LHCN-M2 (cell line): ENCODE results near the gene INTS6. TPM values are rescaled to one million over a fixed set of nuclear protein-coding genes. Genes with fewer than 3 reads are reported as not detected.

Source experiments
- DNase-seq: peaks from one replicate; pipeline ENCODE4 v3.0.0-alpha.2; 2012; ENCODE audit warnings: low read depth
- total RNA-seq: library from RNA; depleted of rRNA; stranded (reverse); fragments of >200 nt; gene quantifications from 2 replicates; pipeline ENCODE4 v1.2.3, GENCODE V29; 2014

INTS6 gene
- total RNA-seq, 1 experiment from 2014 or later, result 37.1 TPM

DNA sequence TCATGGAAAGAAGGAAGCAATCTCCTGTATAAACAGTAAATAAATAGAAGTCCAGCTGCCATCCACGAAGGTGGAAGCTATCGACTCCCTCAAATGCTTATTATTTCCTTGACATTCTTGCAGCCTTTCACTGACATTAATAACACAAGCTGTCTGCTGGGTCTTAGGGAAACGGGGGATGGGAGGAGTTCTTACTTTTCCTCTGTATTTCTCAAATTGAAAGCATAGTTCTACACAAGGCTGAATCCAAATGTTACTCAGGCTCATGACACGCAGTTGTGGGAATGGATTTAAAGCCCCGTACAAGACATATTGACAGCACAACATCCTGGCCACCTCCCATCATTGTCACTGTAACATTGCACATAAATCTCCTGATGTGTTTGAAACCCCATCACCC lies 109.4 kb downstream of the INTS6 start:
- no peak for DNase-seq

- DNase-seq, result peak; percentile 48
These were observed 110.1 kb downstream of the INTS6 start for GRCh38 chr13:51342706-51343105.

DNA sequence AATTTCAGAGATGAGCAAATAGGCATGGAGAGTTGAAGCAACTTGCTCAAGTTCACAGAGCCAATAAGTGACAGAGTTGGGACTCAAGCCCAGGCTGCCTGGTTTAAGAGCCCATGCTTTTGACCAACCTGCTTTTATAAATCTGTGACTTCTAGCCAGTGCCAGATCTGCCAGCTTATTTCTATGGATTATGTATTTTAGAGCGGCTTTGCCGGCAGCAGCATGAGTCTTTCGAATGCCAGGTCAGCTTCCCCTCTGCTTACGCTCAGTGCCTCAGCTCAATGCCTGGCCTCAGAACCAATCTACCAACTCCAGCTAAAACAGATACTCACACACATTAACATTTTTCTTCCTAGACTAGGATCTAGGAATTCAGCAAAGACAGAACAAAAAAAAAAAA lies 111.0 kb downstream of the INTS6 start:
- no peak for DNase-seq

DNA sequence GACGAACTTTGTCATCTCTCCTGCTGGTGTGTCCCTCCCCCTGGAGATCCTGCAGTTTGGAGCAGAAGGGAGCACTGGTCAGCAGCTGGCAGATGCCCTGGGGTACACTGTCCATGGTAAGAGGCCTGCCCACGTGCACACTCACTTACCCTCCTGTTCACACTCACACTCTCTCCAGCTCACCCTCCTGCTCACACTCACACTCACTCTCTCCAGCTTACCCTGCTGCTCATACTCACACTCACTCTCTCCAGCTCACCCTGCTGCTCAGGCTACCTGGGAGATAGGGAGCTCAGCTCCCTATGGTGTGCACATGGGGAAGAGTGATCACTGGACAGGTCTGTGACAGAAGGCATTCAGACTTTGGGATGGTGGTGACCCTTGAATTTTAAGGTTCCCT lies 111.6 kb downstream of the INTS6 start:
- no peak for DNase-seq

DNA sequence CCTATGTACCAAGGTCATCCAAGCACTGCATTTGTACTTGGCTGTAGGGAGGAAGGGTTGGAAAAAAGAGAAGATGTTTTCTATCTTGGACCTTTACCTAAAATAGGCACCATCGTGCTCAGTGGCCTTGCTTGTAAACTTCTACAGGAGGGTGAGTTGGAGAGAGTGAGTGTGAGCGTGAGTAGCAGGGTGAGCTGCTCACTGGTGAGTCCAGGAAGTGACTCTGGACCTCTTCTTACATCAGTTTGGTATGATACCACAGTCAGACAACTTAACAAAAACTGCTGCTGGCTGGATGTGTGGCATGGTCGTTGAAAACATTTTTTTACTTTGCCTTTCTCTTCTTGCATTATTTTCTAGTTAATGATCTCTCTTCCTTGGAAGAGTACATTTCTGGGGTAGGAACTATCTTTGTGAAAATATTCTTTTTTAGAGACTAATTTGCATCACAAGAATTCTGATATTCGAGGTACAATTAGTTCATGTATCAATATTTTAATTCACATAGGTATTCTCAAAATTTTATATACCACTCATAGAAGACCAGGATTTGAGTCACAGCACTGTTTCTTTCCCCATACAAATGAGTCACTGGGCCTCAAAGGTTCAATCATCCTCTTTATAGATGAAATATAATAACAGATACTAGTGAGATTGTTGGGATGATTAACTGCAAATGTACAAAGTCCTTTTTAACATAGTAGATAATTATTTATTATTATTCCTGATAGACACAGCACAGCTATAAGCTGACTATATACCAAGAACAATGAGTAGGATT lies 112.7 kb downstream of the INTS6 start:
- DNase-seq, result no peak

DNA sequence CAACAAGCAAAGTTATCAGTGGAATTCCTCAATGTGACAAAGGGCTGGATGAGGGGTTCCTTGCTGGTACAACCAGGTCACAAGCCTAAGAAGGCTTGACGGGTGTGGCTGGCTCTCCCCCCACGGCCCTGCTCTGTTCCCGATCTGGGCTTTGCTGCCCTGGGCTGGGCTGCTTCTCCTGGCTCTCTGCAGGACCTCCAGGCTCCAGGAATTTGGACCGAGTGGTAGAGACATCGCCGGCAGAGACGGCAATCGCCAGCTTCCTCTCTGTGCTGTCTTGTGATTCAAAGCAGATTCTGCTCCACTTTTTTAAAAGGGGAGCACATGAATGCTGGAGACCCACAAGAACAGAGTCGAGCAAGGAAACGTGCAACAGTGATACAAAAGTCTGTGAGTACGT lies 113.5 kb downstream of the INTS6 start, which contains the start of gene SERPINE3:
SERPINE3 (plus strand) TSS at position 338 of the 400 bp plus-strand sequence. CDS start 1,401 bp downstream, outside the sequence.
- no peak for DNase-seq

DNA sequence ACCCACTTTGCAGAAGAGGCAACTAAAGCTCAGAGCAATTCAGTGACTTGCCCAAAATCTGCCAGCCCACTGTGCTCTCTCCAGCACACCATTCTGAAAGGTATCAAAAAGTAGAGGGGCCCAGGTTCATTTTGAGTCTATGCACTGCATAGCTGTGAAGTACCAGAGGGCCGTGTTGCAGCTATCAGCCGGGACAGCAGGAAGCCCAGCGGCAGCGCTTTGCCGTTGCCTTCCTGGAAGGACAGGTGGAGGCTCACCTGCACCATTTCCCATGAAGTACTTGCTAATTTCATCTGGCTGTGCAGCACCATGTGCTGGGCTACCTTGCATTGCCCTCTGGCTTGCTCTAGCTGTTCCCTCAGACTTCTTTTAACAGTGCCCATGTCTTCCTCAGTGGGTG lies 116.1 kb downstream of the INTS6 start:
- DNase-seq, result no peak

DNA sequence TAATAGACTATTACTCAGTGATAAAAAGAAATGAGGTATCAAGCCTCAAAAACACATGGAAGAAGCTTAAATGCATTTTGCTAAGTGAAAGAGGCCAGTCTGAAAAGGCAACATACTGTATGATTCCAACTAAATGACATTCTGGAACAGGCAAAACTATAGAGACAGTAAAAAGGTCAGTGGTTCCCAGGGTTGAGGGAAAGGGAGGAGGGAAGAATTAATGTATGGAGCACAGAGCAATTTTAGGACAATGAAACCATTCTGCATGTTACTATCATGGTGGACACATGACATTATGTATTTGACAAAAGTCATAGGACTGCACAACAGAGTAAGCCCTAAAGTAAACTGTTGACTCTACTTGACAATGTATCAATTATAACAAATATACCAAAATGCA lies 119.0 kb downstream of the INTS6 start:
- no peak for DNase-seq

DNA sequence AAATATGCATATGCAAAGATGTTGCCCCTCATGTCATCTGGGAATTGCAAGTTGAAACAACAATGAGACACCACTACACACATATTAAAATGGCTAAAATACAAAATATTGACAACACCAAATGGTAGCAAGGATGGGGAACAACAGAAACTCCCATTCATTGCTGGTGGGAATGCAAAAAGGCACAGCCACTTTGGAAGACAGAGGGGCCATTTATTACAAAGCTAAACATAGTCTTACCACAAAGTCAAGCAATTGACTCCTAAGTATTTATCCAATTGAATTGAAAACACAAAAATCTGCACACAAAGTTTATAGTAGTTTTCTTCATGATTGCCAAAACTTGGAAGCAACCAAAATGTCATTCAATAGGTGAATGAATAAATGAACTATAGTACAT lies 119.4 kb downstream of the INTS6 start:
- DNase-seq, result no peak

- DNase-seq, result no peak
These were observed 120.1 kb downstream of the INTS6 start for GRCh38 chr13:51332566-51333361.

DNA sequence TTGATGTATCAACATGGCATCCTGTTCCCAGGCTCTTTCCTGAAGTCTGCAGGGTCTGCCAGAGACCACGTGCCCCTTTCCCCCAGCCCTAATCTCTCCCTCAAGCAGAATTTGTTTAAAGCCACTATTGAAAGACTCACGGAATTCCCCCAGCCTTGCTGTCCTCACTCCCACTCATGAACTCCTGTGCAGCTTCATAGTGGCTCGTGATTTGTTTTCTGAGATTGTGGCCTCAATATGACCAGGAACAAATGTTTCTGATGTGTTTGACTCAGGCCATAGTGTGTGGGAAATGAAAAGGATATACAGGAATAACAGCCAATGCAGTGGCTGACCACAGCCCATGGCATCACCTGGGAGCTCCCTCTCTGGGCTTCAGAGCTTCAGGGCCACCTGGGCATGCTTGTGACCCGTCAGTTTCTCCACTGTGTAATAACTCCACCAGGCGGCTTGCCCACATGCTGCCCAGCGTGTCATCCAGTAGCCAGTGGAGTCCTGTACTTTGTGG lies 121.4 kb downstream of the INTS6 start:
- DNase-seq, result peak; percentile 32

DNA sequence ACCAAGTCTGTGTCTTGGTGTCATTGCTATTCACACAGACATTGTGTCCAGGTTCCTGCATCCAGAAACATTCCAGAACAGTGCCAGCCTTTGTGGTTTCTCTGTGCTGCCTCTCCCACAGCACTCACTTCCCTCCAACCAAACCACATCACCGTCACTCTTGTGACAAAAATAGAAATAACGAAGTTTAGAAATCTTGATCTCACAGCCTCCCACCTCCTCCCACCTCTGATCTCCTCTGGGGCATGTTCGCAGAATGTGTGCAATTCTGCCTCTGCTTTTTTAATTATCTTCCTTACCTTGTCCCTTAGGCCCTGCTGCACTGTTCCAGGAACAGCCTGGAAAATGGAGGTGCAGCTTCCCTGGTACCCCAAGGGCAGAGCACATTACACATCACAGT lies 122.0 kb downstream of the INTS6 start:
- peak; percentile 74 for DNase-seq

GRCh38 chr13:51329606-51330005 lies 123.2 kb downstream of the INTS6 start:
- DNase-seq, result no peak

DNA sequence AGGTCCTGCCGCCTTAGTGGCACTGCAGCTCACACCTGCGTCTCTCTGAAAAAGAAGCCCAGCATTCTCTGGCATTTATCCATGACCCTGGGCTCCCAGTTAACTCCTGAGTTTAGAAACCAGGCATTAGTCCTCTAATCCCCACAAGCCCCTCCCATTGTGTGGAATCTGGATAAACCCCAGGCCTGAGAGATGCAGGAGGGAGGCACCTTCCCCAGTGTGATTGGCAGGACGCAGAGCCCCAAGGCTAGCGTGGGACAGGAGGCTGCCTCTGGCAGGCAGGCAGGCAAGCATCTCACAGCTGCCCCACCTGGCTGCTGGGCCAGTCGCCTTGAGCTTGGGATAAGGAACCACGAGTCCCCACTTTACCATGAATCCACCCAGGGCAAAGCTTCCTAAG lies 124.3 kb downstream of the INTS6 start:
- DNase-seq, result no peak

DNA sequence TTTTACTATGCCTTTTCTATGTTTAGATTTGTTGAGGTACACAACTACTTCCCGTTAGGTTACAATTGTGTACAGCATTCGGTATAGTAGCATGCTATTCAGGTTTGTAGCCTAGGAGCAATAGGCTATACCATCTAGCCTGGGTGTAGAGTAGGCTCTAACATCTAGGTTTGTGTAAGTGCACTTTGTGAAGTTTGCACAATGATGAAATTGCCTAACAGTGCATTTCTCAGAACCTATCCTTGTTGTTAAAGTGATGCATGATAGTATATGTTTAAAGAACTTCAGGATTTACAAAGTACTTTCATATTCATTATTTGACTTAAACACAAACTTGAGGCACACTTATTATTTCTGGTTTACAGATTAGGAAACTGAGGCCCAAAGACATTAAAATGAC lies 124.9 kb downstream of the INTS6 start:
- DNase-seq, result no peak

DNA sequence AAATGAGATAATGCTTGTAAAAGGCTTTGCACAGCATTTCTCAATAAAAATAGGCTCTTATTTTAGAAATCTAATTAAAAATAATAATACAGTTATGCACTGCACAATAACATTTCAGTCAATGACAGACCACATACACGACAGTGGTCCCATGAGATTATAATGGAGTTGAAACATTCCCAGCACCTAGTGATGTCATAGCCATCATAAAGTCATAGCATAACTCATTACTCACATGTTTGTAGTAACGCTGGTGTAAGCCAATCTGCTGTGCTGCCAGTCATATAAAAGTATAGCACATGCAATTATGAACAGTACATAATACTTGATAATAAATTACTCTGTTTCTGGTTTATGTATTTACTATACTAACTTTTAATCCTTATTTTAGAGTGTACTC lies 126.1 kb downstream of the INTS6 start:
- no peak for DNase-seq

DNA sequence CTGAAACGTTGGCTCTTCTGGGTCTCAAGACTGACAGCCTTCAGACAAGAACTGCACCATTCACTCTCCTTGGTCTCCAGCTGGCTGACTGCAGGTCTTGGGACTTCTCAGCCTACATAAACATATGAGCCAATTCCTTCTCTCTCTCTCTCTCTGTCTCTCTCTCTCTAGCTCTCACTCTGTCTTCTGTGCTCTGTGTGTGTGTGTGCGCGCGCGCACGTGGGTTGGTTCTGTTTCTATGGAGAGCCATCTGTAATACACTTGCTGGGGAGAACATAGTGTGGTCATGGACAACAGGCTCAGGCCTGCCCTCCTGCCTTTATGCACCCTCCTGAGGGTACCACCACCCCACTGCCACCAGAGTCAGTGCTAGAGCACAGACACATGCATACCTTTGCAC lies 127.0 kb downstream of the INTS6 start:
- no peak for DNase-seq

DNA sequence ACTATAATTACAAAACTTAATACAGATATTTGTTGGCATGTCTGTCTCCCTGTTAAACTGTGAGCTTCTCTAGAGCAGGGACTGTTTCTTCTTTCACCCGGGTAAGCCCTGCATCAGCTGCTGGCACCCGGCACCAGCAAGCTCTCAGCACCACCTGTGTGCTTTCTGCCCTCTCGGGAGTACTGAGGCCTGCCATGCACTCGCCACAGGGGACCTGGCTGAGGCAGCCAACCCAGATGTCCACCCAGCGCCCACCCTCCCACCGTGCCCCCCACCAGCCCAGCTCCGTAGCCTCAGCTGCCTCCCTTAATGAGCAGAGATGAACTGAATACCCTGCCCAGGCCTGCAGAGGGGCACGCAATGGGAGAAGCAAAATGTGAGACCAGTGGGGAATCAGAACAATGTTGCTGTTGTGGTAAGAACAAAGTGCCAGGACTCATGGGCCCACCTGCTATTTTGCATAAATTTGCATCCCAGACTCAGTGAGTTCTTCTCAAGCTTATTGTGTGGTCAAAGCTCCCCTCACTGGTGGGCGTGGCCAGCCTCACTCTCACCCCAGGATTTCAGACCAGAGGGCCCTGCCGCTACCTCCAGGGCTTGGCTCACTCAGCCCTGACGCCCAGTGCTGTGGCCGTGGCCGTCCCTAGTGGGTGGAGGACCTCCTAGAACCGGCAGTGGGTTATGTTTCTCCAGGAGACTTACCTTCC lies 128.0 kb downstream of the INTS6 start:
- DNase-seq, result no peak

- no peak for DNase-seq
These were observed 128.9 kb downstream of the INTS6 start for GRCh38 chr13:51323824-51324511.

GRCh38 chr13:51322826-51323225 lies 130.0 kb downstream of the INTS6 start:
- DNase-seq, result no peak

- no peak for DNase-seq
These were observed 131.0 kb downstream of the INTS6 start for GRCh38 chr13:51321836-51322235.
